Mucosa of descending colon (tissue), 3 donors: Measurements from ENCODE around the gene HS3ST3A1. TPM values are rescaled to one million over a fixed set of nuclear protein-coding genes. Genes with fewer than 3 reads are reported as not detected.

Experiments used
- ATAC-seq: fragments of 200-7000 bp; cut with Tn5 transposase; one replicate; pipeline ENCODE4 v1.9.1; 2020; ENCODE audit warnings: mild to moderate bottlenecking, moderate library complexity
- DNase-seq, 3 donors: peaks; one replicate each; pipeline ENCODE4 v3.0.0-alpha.2; 2020
- H3K36me3 ChIP-seq: fragments of 200-600 bp; one replicate; pipeline ENCODE4 v1.8.0; 2021; ENCODE audit warnings: low read depth, mild to moderate bottlenecking
- H3K4me1 ChIP-seq: fragments of 200-600 bp; one replicate; pipeline ENCODE4 v1.8.0; 2021; ENCODE audit warnings: low read depth, mild to moderate bottlenecking
- H3K4me3 ChIP-seq: fragments of 200-600 bp; one replicate; pipeline ENCODE4 v1.8.0; 2021; ENCODE audit warnings: mild to moderate bottlenecking
- H3K9me3 ChIP-seq: fragments of 200-600 bp; one replicate; pipeline ENCODE4 v1.8.0; 2021; ENCODE audit warnings: mild to moderate bottlenecking
- intact Hi-C, 2 donors: fragments of 100-400 bp; cut with DNase I in 1 of 2; cut with micrococcal nuclease in 1 of 2; formaldehyde crosslinking; loops; one replicate each; pipeline versions ENCODE4 v1.11.0 to v1.11.1; 2022; cut with DNase I, micrococcal nuclease
- total RNA-seq, 3 donors: library from RNA; stranded (reverse); fragmentation: NEBNext Ultra II Directional in 2 of 3; extraction: Animal tissue kit (Norgen Biotek cat#: 25700) in 2 of 3; gene quantifications; one replicate each; pipeline versions ENCODE4 v1.2.1 to v1.2.4, GENCODE V29; 2021 to 2023
- TF ChIP-seq, protein P1 (sequence below): fragments of 200-600 bp; IDR thresholded peaks from one replicate; pipeline ENCODE4 v1.8.0; 2022; ENCODE audit warnings: antibody characterized with exemption, mild to moderate bottlenecking
- donor health status: DM: no; HTN: no; CAD: no; lungs with moderate emphysema.
- donor health status: DM: no; HTN: no; CAD: no.
- donor health status: DM: no; HTN: yes; CAD: no.

The HS3ST3A1 gene
- total RNA-seq, 3 donors from 2014 or later: 0.65 to 1.2 TPM; not detected in 1

DNA sequence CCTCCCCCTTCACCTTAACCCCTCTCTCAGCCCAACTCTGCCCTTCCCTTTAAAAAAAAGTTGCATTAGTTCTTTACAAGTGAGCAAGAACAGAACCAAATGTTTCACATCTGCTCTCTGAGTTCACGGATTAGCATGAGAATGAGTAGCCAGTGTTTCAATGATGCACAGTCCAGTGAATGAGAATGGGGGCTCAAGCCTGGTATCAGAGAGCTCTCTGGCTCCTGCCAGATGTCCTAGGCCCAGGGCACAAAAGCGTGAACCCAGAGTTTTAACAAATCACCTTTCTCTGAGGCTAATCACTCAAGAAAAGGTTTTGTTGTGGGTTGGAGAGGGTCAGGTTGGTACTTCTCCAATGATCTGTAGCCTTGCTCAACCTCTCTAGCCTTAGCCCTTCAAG is 41.5 kb upstream of the HS3ST3A1 start:
- no peaks in the 10 kb centered on the region for H3K9me3 ChIP-seq
- TF ChIP-seq, protein P1, sequence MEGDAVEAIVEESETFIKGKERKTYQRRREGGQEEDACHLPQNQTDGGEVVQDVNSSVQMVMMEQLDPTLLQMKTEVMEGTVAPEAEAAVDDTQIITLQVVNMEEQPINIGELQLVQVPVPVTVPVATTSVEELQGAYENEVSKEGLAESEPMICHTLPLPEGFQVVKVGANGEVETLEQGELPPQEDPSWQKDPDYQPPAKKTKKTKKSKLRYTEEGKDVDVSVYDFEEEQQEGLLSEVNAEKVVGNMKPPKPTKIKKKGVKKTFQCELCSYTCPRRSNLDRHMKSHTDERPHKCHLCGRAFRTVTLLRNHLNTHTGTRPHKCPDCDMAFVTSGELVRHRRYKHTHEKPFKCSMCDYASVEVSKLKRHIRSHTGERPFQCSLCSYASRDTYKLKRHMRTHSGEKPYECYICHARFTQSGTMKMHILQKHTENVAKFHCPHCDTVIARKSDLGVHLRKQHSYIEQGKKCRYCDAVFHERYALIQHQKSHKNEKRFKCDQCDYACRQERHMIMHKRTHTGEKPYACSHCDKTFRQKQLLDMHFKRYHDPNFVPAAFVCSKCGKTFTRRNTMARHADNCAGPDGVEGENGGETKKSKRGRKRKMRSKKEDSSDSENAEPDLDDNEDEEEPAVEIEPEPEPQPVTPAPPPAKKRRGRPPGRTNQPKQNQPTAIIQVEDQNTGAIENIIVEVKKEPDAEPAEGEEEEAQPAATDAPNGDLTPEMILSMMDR: no peak
- intact Hi-C loops: loop anchor here in 1 of 2 donors (10.0 kb wide), 1 partner anchor 62 kb away; no protein-coding TSS in a partner anchor
- H3K4me1 ChIP-seq: no peaks in the 10 kb centered on the region
- H3K4me3 ChIP-seq: no peak overlapping the region
- DNase-seq (no peak), ATAC-seq (no peak)
- no peaks in the 10 kb centered on the region for H3K36me3 ChIP-seq

DNA sequence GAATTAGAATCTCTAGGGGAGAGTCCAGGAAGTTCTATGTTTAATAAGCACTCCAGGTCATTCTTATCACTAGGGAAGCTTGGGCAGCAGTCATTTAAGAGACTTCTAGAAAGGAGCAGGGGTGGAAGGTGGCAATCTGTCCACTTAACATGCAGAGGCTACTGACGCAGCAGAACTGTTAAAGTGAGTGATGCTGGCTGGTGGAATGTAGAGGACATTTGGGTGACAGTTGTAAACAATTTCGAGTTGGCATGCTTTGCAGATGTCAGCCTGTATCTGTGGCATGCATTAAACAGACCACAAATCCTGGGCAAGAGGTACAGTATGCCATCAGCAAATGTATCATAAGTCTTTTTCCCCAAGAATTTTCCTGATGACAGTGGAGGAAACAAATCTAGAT is 40.5 kb upstream of the HS3ST3A1 start:
- Histone ChIP-seq H3K9me3 (no peaks in the 10 kb centered on the region), H3K36me3 (no peaks in the 10 kb centered on the region), H3K4me3 (no peak overlapping the region), H3K4me1 (no peaks in the 10 kb centered on the region)
- intact Hi-C loops: loop anchor here in 1 of 2 donors (10.0 kb wide), 1 partner anchor 63 kb away; no protein-coding TSS in a partner anchor
- no peak for DNase-seq
- TF ChIP-seq, protein P1: no peak
- ATAC-seq: no peak

DNA sequence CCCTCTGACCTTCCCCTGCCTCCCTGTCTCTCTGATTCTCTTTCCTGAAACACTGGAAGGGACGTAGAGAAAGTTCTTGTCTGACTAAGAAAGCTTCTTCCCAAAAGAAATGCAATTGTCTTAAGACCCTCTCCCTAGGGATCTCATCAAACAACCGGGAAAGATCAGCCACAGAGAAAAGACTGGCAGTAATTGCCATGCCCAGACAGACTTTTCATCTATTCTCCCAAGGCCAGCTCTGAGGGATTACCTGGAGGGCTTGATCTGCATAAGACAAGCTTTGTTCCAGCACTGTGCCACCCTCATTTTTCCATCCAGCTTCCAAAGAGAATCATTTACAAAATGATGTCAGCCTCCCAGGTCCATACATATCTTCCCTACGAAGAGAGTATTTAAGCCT is 38.8 kb upstream of the HS3ST3A1 start:
- TF ChIP-seq, protein P1: no peak
- Histone ChIP-seq H3K4me3 (no peak overlapping the region), H3K4me1 (no peaks in the 10 kb centered on the region), H3K36me3 (no peaks in the 10 kb centered on the region), H3K9me3 (no peaks in the 10 kb centered on the region)
- intact Hi-C loops: loop anchor here in 1 of 2 donors (10.0 kb wide), 1 partner anchor 64 kb away; no protein-coding TSS in a partner anchor
- ATAC-seq (no peak), DNase-seq (no peak)

DNA sequence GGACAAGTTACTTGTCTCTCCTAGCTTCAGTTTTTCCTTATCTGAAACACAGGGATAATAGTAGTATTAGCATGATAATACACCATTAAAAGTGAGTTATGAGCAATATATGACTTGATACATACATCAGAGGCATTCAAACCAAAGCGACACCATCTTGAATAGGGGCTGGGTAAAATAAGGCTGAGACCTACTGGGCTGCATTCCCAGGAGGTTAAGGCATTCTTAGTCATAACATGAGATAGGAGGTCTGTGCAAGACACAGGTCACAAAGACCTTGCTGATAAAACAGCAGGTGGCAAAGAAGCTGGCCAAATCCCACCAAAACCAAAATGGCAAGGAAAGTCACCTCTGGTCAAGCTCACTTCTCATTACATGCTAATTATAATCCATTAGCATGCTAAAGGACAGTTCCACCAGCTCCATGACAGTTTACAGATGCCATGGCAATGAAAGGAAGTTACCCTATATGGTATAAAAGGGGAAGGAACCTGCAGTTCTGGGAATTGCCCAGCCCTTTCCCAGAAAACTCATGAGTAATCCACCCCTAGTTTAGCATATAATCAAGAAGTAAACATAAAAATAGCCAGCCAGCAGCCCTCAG is 37.2 kb upstream of the HS3ST3A1 start:
- DNase-seq (no peak), ATAC-seq (no peak)
- Histone ChIP-seq H3K4me3 (no peak overlapping the region), H3K4me1 (no peaks in the 10 kb centered on the region), H3K36me3 (no peaks in the 10 kb centered on the region), H3K9me3 (no peaks in the 10 kb centered on the region)
- intact Hi-C loops: no loop called here
- TF ChIP-seq, protein P1: no peak

DNA sequence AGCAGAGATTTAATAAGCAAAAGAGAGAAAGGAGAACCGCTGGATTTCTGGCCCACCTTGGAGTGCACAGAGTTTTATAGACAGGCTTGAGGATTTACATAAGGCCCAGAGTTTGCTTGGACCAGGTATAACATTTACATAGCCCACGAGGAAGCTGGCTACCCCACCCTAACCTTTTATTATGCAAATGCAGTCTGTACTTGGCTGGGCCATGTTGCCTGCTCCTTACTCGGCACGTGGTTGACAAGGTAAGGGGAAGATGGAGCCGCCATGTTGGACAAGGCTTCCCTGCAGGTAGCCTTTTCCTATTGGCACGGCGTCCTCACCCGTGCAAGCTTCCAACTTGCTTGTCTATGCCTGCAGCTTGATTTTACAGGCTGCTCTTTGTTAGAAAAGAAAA is 35.2 kb upstream of the HS3ST3A1 start:
- TF ChIP-seq, protein P1: no peak
- DNase-seq (no peak), ATAC-seq (no peak)
- H3K9me3 ChIP-seq: no peaks in the 10 kb centered on the region
- no peaks in the 10 kb centered on the region for H3K4me1 ChIP-seq
- H3K36me3 ChIP-seq: no peaks in the 10 kb centered on the region
- no peak overlapping the region for H3K4me3 ChIP-seq
- intact Hi-C loops: no loop called here
